NCI-H82 treated with DMSO at 0.1 percent for 48 hours (cell line): ENCODE data around the gene CEP131.

ENCODE experiments used
- DNase-seq: peaks from one replicate; lab custom pipeline; 2025; ENCODE audit not compliant: unreplicated experiment; lab: John Stamatoyannopoulos, UW

Gene CEP131

DNA sequence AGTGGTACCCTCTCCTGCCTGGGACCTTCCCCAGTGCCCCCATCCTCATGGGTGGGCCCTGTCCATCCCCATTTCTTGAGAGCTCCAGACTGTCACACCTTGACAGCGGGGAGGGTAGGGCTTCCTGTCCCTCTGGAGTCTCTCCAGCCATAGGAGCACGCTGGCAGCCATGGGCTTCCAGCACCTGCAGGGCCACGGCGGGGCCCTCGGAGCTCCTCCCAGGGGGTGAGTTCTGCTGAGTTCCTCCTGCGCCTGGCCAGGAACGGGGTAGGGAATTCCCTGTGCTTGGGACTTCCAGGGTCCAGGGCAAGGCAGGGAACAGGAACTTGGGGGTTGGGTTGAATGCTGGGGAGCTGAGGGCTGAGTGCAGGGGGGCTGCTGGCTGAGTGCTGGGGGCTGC is 33.7 kb downstream of the CEP131 start:
- DNase-seq = no peak

GRCh38 chr17:81188491-81188840 is 34.3 kb downstream of the CEP131 start:
- DNase-seq = no peak

DNA sequence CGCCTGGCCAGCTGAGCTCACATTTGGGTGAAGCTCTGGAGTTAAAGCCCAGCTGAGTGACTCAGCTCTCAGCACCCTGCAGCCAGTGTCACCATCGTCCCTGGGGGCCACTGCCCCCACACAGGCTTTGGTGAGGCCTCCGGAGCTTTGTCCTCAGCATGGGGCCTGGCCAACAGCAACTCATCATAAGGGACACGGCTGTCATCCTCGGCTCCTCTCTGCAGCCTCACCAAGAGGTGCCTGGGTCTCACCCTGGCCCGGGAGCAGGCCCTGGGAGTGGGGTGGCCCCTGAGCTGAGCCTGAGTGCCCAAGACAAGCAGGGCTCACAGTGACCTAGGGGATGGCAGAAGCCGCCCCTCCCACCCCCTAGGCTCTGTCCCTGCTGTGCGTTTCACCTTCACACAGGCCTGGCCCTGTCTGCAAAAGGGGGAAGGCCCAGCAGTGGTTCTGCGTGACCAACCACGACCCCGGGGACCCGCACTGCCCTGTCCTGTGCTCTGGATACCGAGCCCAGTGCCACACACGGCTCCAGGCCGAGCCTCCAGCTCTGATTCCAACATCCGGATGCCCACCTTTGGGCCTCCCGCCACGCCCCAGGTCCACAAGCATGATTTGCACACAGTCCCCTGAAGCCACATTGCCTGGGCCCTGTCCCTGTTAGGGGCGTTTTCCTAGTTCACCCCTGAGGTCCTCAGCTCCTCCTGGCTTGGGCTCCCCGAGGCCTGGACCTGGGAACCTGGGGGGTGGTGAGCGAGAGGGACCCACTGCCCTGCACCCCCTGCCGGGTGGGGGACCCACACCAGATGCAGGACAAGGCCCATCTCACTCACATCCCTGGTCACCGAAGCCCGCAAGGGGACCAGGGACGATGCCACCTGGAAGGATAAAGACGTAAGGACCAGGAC is 34.9 kb downstream of the CEP131 start:
- no peak for DNase-seq

GRCh38 chr17:81187120-81187519 is 35.6 kb downstream of the CEP131 start:
- no peak for DNase-seq

DNA sequence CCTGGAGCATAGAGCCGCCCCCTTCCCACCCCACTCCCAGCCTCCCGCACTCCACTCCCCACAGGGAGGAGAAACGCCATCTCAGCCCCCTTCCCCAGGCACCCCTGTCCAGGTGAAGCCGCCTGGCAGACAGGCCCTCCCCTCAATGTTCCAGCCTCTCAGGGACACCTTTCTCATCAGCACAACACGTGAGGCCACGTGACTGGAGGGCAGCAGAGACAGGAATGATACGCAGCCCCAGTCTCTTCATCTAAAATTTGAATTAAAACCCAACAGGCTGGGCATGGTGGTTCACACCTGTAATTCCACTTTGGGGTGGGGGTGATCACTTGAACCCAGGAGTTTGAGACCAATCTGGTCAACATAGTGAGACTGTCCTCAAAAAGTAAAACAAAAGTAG is 36.6 kb downstream of the CEP131 start:
- no peak for DNase-seq

DNA sequence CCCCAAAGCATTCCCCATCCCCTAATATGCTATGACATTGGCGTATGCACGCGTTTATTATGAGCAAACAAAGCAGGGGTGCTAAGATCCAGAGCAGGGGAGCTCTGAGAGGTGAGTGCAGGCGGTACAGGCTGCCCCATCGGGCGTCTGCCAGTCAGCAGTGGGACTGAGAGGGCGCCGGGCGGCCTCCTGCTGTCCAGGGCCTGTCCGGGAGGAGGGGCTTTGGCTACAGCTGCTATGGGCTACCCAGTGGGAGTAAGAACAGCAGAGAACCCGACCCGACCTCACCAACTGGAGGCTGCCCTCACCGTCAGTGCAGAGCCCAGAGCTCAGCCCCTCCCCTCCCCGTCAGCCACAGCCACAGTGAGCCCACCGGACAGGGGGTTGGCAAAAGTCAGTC is 38.2 kb downstream of the CEP131 start:
- DNase-seq = no peak

- DNase-seq = no peak
Observed at GRCh38 chr17:81183807-81184206, 39.0 kb downstream of the CEP131 start.

GRCh38 chr17:81183316-81183715 is 39.4 kb downstream of the CEP131 start:
- DNase-seq = no peak

DNA sequence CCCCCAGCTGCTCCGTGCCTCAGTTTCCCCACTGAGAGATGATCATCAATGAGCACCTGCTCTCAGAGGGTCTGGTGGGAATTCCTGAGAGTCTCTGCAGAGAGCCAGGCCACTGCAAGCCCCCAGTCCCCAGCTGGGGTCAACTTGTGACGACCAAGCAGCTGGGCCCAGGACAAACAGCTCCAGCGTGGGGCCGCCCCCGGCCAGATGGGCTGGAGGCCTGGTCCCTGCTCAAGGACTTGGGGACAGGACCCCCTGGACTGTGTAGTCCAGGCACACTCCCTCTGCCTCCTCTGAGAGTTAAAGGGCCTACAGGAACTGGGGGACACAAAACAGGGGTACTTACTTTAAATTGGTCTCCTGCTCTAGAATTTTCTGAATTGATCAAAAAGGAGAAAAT is 40.2 kb downstream of the CEP131 start:
- DNase-seq = no peak

- DNase-seq = no peak
Observed at GRCh38 chr17:81181811-81182185, 41.0 kb downstream of the CEP131 start.

- no peak for DNase-seq
Observed at GRCh38 chr17:81180836-81181810, 41.6 kb downstream of the CEP131 start.

- DNase-seq = no peak
Observed at GRCh38 chr17:81179861-81180260, 42.9 kb downstream of the CEP131 start.

DNA sequence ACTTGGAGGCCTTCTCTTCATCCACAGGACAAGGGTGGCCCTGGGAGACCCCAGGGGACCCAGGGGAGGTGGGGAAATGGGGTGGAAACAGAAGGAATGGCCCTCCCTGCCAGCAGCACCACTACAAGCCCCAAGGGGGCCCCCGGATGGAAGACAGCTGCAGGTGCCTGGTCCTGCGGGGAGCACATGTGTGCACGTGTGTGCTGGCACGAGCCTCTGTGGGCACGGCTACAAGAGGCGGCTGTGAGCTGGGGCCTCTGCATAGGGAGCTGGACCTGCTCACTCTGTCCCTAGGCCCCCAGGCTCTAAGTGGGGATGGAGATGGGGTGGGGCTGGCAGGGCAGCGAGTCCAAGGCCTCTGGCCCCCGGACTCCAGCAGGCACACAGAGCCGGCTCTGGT is 43.5 kb downstream of the CEP131 start:
- no peak for DNase-seq

DNA sequence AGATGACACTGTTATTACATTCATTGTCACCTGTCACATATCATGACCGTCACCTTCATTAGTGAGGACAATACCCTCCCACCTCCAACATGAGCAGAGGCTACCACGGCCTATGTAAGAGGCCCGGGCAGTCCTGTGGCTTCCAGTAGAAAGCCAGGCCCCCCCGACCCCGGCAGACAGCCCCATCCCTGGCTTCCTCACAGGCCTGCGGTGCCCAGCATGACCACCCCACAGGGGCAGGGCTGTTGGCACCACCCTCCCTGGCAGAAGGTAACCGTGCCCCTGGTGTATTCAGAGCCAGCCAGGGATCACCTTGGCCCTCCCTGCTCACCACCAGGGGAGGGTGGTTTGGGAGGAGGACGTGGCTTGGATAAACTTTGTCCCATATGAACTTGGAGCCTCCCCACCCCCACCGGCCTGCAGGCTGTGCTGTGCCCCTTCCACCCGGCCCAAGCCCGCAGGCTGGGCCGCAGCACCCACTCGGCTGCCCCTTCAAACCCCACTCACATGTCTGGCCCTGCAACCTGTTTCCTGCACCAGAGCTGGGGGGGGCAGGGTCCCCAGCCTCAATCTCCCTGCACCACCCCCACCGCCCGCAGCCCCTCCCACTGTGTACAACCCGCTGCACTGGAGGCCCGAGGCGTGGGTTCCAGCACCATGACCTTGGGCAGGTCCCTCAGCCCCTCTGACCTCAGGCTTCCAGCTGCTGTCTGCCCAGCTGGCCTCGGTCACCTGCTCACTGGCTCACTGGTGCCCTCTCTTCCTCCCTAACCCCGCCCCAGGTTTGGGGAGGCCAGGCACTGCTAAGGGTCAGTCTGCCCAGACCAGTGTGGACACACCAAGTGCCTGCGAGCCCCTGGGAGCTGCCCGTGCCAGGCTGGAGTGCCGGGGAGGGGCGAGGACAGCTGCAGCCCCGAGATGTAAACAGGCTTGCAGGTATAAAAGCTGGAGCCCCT is 44.4 kb downstream of the CEP131 start:
- no peak for DNase-seq

GRCh38 chr17:81176666-81177065 is 46.1 kb downstream of the CEP131 start:
- DNase-seq = no peak

DNA sequence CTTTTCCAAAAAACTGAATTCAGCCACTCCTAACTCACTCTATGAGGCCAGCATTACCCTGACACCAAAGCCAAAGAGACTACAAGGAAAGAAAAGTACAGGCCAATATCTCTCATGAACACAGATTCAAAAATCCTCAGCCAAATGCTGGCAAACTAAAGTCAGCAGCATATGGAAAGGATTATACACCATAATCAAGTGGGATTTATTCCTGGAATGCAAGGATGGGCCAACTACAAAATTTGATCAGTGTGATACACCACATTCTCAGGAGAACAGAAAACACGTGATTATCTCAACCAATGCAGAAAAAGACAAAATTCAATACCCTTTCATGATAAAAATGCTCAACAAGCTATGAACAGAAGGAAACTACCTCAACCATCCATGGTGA is 49.0 kb downstream of the CEP131 start:
- no peak for DNase-seq

DNA sequence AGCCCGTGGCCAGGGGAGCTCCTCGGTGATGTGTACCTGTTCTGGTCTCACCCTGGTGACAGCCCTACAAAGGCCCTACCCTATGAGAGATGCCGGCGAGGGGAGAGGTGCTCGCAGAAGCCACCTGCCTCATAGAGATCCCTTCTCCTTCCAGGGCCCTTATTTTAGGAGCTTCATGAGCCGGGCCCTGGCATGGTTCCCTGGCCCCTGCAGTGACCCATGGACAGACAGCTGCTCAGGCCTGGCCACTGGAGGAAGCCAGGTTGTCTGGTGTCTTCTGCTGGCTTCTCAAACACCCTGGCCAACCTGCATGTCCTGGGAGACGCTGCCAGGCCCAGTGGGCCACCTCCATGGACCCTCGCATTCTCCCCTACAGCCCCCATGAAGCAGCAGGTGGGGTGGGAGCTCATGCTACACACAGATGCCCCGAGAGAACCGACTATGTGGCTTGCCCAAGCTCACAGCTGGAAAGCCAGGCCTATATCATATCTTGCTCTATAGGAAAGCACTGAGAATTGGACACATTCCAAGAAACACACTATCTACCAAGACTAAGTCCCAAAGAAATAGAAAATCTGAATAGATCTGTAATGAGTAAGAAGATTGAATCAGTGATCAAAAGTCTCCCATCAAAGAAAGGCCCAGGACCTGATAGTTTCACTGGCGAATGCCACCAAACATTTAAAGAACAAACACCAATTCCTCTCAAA is 49.6 kb downstream of the CEP131 start:
- no peak for DNase-seq

- no peak for DNase-seq
Observed at GRCh38 chr17:81171941-81172340, 50.8 kb downstream of the CEP131 start.

- no peak for DNase-seq
Observed at GRCh38 chr17:81170727-81171494, 51.9 kb downstream of the CEP131 start.
